Breast epithelium (tissue), 4 donors: ENCODE measurements around the gene SH3GL3. TPM values are rescaled to one million over a fixed set of nuclear protein-coding genes. Genes with fewer than 3 reads are reported as not detected.
A peak's percentile ranks its signal among the peaks of the same experiment; 100 is the strongest.

ENCODE experiments used
- DNase-seq, 2 donors: peaks; one replicate each; pipeline ENCODE4 v3.0.0-alpha.2; 2019; ENCODE audit warnings: low spot score in 2 of 2
- H3K27ac ChIP-seq, 2 donors: fragments of 200-600 bp; sonication (generic) in 1 of 2; one replicate each; pipeline ENCODE4 v1.5.1; 2016 to 2019; ENCODE audit warnings: mild to moderate bottlenecking in 1 of 2
- H3K27me3 ChIP-seq, 2 donors: fragments of 200-600 bp; sonication (generic) in 1 of 2; one replicate each; pipeline versions ENCODE4 v1.5.1 to v1.6.0; 2017 to 2019; ENCODE audit warnings: control low read depth in 1 of 2, mild to moderate bottlenecking in 1 of 2
- H3K36me3 ChIP-seq: fragments of 200-600 bp; one replicate; pipeline ENCODE4 v1.5.1; 2019
- H3K4me1 ChIP-seq, 2 donors: fragments of 200-600 bp; sonication (generic); one replicate each; pipeline ENCODE4 v1.5.1; 2016 to 2019; ENCODE audit warnings: control low read depth in 1 of 2
- H3K4me3 ChIP-seq, 3 donors: fragments of 200-600 bp; sonication (generic); 1 replicate in 2 of 3; 2 replicates in 1 of 3; pipeline ENCODE4 v1.5.1; 2016 to 2019; ENCODE audit warnings: mild to moderate bottlenecking in 3 of 3, moderate library complexity in 2 of 3
- H3K9me3 ChIP-seq, 2 donors: fragments of 200-600 bp; sonication (generic) in 1 of 2; one replicate each; pipeline ENCODE4 v1.5.1; 2016 to 2019; ENCODE audit warnings: control low read depth in 1 of 2
- CTCF ChIP-seq, 3 donors: fragments of 450-650 bp; IDR thresholded peaks; one replicate each; pipeline ENCODE4 v1.5.1; 2016 to 2017; ENCODE audit warnings: antibody characterized with exemption in 3 of 3, mild to moderate bottlenecking in 3 of 3, moderate library complexity in 3 of 3
- POLR2A ChIP-seq: fragments of 450-650 bp; IDR thresholded peaks from one replicate; pipeline ENCODE4 v1.6.1; 2016; ENCODE audit warnings: antibody characterized with exemption, mild to moderate bottlenecking, moderate library complexity
- POLR2AphosphoS5 ChIP-seq, 3 donors: sonication (generic); formaldehyde crosslinking; IDR thresholded peaks; one replicate each; pipeline ENCODE4 v1.6.1; 2017; ENCODE audit warnings: antibody characterized with exemption in 3 of 3
- intact Hi-C: fragments of 100-400 bp; cut with DNase I; formaldehyde crosslinking; loops from one replicate; pipeline ENCODE4 v1.15.1; 2023; ENCODE audit warnings: low total_unique reads
- total RNA-seq, 3 donors: library from RNA; depleted of rRNA; stranded (reverse); fragments of >200 nt; gene quantifications; one replicate each; pipeline ENCODE4 v1.1.0, GENCODE V29; 2016

The SH3GL3 gene
- total RNA-seq = not detected

GRCh38 chr15:83446904-83447709 lies at the start of gene SH3GL3:
TSS of gene SH3GL3 (plus strand) at chr15:83447341. CDS start at chr15:83447534, 193 bp downstream.
- H3K9me3 ChIP-seq = no peaks in the 10 kb centered on the region
- H3K27ac ChIP-seq = no peak within 1 kb of the TSS
- H3K36me3 ChIP-seq = no peaks in the 10 kb centered on the region
- H3K27me3 ChIP-seq = no peaks in the 10 kb centered on the region
- TF ChIP-seq POLR2A (no peak), CTCF (IDR thresholded peaks at IDR 0.05) (no peak), POLR2AphosphoS5 (IDR thresholded peaks at IDR 0.05) (no peak)
- peak within 1 kb of the TSS; percentile 37 to 70 (median 52) for H3K4me3 ChIP-seq
- peak; percentile 74 to 76 for DNase-seq
- intact Hi-C loops = no loop called here
- no peaks in the 10 kb centered on the region for H3K4me1 ChIP-seq

- Histone ChIP-seq H3K27ac (no peak overlapping the region), H3K27me3 (peaks cover 0 to 8% of the 10 kb centered on the region in 2 donors), H3K4me1 (no peaks in the 10 kb centered on the region), H3K4me3 (no peak overlapping the region), H3K9me3 (no peaks in the 10 kb centered on the region), H3K36me3 (no peaks in the 10 kb centered on the region)
- intact Hi-C loops = no loop called here
- no peak for DNase-seq
- no peak for TF ChIP-seq CTCF (IDR thresholded peaks at IDR 0.05)
- no peak for TF ChIP-seq POLR2AphosphoS5 (IDR thresholded peaks at IDR 0.05)
- TF ChIP-seq POLR2A = no peak
These were observed 48.5 kb upstream of the SH3GL3 start for GRCh38 chr15:83398626-83399025.

GRCh38 chr15:83404121-83404520 lies 43.0 kb upstream of the SH3GL3 start:
- Histone ChIP-seq H3K36me3 (no peaks in the 10 kb centered on the region), H3K27ac (no peak overlapping the region), H3K4me1 (no peaks in the 10 kb centered on the region), H3K4me3 (no peak overlapping the region), H3K27me3 (peaks cover 0 to 7% of the 10 kb centered on the region in 2 donors), H3K9me3 (no peaks in the 10 kb centered on the region)
- DNase-seq = no peak
- TF ChIP-seq CTCF (IDR thresholded peaks at IDR 0.05) = no peak
- intact Hi-C loops = no loop called here

GRCh38 chr15:83410532-83410931 lies 36.6 kb upstream of the SH3GL3 start:
- no peak for DNase-seq
- Histone ChIP-seq H3K27me3 (no peaks in the 10 kb centered on the region), H3K4me3 (no peak overlapping the region), H3K9me3 (no peaks in the 10 kb centered on the region), H3K36me3 (no peaks in the 10 kb centered on the region), H3K4me1 (no peaks in the 10 kb centered on the region), H3K27ac (no peak overlapping the region)
- intact Hi-C loops = no loop called here
- no peak for TF ChIP-seq POLR2A
- TF ChIP-seq CTCF (IDR thresholded peaks at IDR 0.05) = no peak
- TF ChIP-seq POLR2AphosphoS5 (IDR thresholded peaks at IDR 0.05) = no peak

GRCh38 chr15:83413054-83413719 lies 34.0 kb upstream of the SH3GL3 start:
- no peak for DNase-seq
- Histone ChIP-seq H3K27ac (no peak overlapping the region), H3K36me3 (no peaks in the 10 kb centered on the region), H3K4me3 (no peak overlapping the region), H3K9me3 (no peaks in the 10 kb centered on the region), H3K4me1 (no peaks in the 10 kb centered on the region), H3K27me3 (no peaks in the 10 kb centered on the region)
- intact Hi-C loops = no loop called here
- TF ChIP-seq CTCF (IDR thresholded peaks at IDR 0.05) (no peak), POLR2A (no peak), POLR2AphosphoS5 (IDR thresholded peaks at IDR 0.05) (no peak)
